Right lung (tissue), 5 donors: Measurements from ENCODE around the gene ADAM12. TPM values are rescaled to one million over a fixed set of nuclear protein-coding genes. Genes with fewer than 3 reads are reported as not detected.
"Not testable (repeated sequence)": the region's sequence is repeated elsewhere in the genome, so short reads cannot be mapped to it uniquely, and the experiment has no call there.

Experiments
- DNase-seq, 2 donors: peaks; one replicate each; pipeline ENCODE4 v3.0.0-alpha.2; 2013
- polyA plus RNA-seq, 5 donors: library from polyadenylated mRNA; unstranded; fragments of 120-200 nt; gene quantifications; one replicate each; pipeline versions ENCODE4 v1.2.1 to v1.2.3, GENCODE V29; 2013; ENCODE audit warnings: inconsistent platforms in 1 of 5, low replicate concordance in 1 of 5; ENCODE audit not compliant: insufficient read length in 5 of 5, insufficient read depth in 1 of 5

ADAM12 gene
- polyA plus RNA-seq, 5 donors = 6.3 to 12.1 (median 9.9) TPM

DNA sequence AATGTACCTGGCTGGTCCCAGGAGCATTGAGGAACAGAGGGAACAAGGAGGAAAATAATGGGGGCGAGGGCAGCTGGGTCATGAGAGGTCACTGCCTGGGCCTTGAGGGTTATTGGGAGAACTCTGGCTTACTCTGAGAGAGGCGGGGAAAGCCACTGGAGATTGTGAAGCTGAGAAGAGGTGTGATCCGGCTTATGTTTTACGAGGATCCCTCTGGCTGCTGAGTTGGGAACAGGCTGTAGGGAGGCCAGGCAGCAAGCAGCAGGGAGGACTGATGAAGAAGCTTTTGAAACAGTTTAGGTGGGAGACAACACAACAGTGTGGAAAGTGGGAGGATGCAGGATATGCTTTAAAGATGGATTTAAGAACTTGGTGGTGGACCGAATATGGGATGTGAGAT is 404.6 kb downstream of the ADAM12 start:
- DNase-seq = no peak

DNA sequence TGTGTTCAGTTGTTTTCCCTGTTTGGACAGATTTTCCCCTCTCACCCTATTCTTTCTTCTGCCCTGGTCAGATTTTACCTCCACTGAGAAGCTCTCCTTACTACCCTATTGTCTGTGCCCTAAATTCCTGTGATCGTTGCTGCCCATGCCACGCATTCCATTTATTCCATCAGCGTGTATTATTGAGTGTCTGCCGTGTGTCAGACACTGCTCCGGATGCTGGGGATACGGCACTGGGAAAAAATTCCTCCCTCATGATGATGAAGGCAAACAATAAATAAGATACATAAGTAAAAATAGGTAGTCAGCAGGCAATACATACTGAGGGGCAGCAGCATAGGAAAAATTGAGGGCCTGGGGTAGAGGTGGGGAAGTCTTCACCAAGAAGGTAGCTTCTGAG is 405.1 kb downstream of the ADAM12 start:
- DNase-seq = no peak

- peak; percentile 61 to 82 for DNase-seq
These were observed 405.9 kb downstream of the ADAM12 start for GRCh38 chr10:125982260-125982948.

DNA sequence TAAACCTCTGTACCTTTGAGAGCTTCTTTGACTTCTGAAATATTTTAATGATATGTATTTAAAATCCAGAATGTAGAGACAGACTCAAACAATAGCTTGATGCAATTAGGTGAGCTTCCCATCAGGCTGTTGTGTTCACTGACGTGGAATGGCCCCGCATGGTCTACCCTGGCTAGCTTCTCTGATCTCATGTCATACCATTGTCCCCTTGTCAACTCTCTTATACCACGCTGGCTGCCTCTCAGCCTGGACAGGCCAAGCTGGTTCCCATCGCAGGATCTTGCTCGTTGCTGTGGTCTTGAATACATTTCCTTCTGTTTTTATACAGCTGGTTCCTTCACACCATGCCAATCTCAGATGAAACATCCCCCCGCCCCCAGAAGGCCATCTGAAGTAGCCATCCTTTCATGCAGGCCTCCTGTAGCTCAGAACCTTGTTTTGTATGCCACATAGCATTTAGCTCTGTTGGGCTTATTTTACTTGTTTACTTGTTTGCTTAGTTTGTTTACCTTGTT is 407.7 kb downstream of the ADAM12 start:
- DNase-seq = no peak

DNA sequence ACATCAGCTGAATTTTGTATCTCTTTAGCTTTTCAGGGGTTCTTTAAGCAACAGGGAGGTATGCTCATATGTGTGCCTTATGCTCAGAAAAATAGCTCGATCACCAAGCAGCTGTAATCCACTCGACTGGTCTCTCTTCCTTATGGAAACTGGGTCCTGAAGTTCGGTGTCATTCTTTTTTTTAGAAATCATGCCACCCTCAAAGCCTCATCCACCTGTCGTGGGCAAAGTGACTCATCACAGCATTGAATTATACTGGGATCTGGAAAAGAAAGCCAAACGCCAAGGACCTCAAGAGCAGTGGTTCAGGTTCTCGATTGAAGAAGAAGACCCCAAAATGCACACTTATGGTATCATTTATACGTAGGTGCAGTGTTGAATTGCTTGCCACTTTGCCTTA is 408.3 kb downstream of the ADAM12 start:
- DNase-seq = no peak

DNA sequence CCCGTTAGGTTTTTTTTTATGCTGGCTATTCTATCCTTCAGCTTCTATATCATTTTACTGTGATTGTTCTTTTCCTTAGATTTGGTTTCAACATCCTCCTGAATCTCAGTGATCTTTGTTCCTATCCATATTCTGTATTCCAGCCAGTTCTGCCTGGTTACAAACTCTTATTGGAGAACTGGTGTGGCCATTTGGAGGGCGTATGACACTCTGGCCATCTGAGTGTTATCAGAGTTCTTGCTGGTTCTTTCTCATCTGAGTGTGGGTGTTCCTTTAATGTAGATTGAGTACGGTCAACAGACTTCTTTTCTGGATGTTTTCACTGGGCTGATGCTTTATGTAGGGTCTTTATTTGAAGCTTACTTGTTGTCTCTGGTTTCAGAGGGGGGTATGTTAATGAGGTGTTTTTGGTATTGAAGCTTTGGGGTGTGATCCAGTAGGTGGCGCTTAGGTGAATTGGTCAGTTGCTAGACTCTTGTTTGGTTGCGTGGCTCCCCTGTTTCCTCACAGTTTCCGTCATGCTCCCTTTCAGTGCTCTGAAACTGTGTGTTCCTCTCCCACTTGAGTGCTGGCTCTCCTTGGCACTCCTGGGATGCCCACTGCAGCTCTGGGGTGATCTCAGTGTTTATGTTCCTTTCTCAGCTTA is 411.2 kb downstream of the ADAM12 start:
- DNase-seq = no peak

- DNase-seq = not testable (repeated sequence)
These were observed 418.1 kb downstream of the ADAM12 start for GRCh38 chr10:125970077-125970630.

GRCh38 chr10:125967533-125967932 is 420.7 kb downstream of the ADAM12 start:
- no peak for DNase-seq

- DNase-seq = no peak
These were observed 423.7 kb downstream of the ADAM12 start for GRCh38 chr10:125964558-125964957.
